ENCODE results near the gene MSH5.

The MSH5 gene

DNA sequence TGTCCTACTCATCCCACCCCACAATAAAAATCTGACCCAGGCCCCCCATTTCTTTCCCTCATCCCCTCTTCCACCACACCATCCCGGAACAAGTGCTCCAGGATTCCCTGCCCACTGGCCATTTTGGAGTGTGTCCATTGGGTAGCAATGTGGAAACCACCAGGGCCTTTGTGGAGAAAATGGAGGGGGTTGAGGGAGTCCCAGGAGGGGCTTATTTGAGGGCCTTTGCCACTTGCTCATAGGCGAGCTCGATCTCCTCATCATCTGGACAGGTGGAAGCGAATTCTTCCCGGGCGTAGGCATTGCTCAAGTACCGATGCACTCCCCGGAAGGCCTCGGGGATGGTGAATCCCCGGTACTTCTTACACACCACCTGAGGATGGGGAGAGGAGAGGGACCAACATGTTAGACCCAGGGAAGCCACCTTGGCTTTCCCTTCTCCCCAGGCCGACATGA lies 9.1 kb upstream of the MSH5 start:
- DNase-seq: no peak

DNA sequence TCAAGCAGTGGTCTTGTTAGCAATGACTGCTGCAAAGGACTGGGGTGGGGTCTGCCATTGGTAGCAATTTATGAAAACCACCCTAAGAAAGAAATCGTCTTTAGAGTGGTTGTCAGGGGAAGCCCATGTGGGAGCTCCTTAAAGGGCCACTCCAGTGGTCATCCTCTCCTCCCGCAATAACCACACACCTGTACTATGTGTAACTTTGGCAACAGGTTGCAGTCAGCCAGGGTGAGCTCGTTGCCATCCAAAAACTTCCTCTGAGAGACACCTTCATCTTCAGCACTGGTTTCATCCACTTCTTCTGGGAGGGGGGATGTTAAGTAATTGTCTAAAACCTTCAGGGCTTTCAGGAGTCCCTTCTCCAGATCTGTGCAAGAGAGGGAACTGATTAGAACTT lies 7.8 kb upstream of the MSH5 start:
- DNase-seq: no peak

DNA sequence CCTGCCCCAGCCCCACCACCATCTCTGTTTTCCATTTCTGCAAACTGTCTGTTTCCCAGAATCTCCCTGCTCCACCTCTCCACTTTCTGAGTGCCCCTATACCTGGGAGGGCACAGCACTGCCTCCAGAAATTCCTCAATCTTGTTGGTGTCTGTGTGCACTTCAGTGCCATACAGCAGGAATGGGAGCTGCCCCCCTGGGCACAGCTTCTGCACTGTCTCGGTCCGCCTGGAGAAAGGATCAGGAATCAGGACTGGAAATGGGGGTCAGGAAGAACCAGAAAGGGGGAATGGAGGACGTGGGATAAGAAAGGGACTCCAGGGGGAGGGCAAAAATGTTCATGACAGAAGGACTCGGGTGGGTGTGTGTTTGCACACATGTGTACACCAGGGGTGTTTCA lies 6.1 kb upstream of the MSH5 start:
- DNase-seq: no peak

DNA sequence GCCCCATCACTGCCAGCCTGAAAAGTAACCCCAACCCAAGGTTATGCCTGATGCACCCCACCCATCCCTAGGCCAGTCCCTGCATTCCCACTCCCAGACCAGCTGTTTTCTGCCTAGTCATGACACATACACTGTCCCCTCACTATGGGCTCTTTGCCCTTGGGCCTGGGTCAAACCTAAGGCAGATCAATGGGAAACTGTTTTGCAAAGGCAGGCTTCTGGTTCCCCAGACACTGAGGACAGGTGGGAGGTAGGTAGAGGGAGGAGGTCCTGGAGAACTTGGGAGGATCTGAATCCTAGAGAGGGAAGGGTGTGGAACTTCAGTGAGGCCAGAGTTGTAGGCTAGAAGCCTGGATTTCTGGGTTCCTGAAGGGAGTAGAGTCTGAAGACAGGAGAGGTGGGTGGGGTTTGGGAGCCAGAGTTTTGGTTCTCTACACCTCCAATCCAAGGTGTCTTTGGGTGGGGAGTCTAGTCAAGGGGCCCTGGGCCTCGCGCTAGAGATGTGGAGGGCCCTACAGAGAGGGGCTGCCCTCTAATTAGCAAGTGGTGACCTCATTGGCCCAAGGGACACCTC lies 5.5 kb upstream of the MSH5 start:
- DNase-seq: no peak

DNA sequence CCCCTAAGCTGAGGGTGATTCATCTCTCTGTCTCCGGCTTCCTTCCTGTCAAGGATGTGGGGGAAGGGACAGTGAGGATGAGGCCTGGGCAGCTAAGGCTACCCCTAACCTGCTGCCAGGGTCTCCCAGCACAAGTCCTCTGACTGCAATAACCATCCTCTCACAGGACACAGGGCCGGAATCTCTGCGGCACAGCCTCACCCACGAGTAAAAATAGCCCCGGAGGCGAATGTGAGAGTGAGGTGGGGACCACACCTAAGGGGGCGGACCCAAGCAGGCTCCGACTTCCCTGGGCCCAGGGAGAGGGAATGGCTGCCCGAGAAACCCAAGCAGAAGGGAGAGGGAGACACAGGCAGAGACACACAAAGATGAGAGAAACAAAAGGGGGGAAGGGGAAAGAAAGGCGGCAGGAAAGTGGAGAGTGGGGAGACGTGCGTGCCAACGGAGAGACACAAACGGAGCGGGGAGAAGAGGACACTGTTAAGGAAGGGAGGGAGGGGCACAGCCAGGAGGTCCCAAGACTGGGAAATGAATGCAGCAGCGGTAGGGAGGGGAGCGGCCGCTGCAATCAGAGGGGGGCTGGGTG lies 4.9 kb upstream of the MSH5 start:
- DNase-seq: peak; percentile 71 to 77

DNA sequence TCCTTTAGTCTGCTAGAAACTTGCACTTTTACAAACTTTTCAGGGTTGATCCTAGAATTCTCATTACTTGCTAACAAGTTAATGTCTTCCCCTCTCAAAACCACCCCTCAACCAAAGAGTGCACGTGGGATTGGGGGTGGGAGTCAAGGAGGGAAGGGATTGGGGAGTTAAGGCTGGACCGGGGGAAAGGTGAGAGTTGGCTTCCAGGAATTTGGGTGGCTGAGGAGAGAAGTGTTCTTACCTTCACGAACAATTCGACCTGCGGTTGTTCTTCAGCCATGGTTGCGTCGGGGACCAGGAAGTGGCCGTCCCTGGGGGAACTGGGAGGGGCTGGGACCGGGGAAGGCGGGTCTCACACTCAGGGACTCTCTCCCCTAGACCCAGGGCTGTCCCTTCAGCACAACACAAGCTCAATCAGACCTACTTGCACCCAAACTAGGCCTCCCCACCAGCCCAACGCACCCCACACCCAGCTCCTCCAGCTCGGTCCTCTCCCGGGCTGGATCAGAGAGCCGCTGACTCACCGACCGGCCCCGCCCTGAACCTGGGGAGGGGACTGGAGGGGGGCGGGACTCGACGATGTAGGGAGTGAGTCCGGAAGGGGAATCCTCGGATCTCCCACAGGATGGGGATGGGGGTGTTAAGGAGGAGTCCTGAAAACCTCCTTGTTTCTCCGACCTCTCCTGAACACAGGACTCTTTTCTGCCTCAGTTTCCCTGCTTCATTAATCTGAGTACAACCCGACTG lies 3.6 kb upstream of the MSH5 start, which contains the start of gene CLIC1:
CLIC1 (minus strand) TSS at position 510 of the 747 bp plus-strand sequence; CDS start at position 280, 230 bp downstream.
- DNase-seq: peak; percentile 90

DNA sequence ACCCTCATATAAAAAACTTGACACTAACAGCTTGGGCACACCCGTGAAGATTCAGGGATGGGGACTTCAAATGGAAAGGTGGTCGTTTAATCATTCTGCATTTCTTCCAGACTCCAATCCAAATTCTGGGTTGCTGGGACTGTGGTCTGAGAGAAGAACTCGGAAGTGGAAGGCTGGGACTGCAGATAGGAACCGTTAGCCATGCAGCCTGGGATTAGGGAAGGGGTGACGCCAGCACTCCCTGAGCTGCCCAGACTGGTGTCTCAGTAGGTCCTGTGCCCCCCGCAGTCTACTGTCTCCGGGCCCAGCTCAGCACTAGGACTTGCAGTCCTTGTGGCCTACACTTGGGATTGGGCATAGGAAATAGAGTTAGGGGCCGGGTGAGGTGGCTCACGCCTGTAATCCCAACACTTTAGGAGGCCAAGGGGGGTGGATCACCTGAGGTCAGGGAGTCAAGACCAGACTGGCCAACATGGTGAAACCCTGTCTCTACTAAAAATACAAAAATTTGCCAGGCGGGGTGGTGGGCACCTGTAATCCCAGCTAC lies 3.0 kb upstream of the MSH5 start:
- DNase-seq: no peak

DNA sequence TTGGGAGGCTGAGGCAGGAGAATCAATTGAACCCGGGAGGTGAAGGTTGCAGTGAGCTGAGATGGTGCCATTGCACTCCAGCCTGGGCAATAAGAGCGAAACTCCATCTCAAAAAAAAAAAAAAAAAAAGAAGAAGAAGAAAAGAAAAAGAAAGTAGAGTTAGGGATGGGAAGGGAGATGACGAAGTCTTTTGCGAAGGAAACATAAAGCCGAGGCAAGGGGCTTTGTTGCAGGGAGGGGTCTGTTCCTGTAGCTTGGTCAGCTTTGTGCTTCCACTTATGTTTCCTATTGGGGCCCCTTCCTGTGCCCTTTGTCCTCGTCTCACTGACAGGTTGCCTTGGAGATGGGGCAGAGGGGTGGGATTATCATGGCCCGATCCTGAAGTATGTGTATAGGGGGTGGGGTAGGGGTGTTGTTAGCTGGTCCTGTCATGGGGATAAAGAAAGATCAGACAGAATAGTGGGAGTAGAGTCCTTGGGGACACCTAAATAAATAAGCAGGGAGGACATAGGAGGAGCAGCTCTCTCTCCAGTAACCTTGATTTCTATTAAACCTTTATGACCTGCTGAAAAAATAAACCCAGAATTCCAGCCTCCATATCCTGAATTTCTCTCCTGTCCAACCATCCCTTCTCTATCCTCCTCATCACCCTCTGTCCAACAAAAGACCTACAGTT lies 2.4 kb upstream of the MSH5 start:
- no peak for DNase-seq

DNA sequence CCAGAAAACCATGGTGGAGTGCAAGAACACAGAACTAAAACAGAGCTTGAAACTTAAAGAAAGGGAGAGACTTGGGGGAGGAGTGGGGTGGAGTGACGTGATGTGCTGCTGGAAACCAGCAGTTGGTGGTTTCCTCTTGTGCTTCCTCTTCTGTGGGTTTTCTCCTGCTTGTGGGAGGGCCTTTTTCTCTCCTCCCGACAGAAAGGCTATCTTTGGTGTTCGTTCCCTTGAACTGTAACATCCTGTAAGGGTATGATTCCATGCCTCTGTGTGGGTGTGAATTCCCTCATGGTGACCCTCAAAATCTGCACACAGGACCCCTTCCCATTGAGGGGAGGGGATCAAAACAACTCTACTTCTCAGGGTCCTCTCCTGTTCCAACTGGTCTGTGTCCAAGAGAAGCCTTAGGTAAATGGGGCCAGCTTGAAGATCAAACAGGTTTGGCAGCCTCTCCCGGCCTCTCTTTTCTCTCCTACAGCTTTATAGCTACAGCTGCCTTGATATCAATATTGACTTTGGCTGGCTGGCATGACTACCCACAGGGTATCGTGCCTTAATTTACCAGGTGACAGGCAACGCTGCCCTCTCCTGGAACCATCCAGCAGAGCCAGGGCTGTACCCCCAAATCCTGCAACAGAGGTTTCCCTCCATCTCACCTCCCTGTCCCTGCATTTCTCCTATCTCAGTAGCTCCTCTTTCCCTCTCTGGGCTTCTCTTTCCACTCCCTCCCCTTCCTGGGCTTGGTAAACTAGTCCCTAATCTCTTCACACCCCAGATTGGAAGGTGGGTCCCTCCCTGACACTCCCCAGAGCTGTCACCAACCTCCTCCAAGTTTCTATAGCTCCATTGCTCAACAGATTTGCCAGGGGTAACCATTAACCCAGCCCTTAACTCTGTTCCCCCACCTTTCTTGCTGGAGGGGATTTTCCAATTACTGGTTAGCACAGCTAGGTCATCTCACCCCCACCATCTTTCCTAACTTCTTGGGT lies 1.5 kb upstream of the MSH5 start:
- peak; percentile 60 to 66 for DNase-seq

DNA sequence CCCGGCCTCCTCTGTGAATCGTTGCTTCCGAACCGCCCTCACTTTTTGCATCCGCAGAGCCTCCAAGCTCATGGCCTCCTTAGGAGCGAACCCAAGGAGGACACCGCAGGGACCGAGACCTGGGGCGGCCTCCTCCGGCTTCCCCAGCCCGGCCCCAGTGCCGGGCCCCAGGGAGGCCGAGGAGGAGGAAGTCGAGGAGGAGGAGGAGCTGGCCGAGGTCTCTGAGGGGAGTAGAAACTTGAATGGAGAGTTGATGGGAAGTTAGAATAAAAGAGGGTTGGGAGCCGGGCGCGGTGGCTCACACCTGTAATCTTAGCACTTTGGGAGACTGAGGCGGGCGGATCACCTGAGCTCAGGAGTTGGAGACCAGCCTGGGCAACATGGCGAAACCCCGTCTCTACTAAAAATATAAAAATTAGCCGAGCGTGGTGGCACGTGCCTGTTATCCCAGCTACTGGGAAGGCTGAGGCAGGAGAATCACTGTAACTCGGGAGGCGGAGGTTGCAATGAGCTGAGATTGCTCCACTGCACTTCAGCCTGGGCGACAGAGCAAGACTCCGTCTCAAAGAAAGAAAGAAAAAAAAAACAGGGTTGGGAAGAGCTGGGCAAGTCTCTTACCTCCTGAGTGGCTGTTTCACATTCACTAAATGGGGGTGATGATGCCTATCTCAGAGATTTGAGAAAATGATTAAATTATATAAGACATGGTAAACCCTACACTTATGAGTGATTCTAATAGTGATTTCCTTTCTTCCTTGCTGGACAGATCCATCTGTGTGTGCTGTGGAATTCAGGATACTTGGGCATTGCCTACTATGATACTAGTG lies 805 bp downstream of the MSH5 start:
- peak in 1 of 2 experiments; percentile 35 for DNase-seq

DNA sequence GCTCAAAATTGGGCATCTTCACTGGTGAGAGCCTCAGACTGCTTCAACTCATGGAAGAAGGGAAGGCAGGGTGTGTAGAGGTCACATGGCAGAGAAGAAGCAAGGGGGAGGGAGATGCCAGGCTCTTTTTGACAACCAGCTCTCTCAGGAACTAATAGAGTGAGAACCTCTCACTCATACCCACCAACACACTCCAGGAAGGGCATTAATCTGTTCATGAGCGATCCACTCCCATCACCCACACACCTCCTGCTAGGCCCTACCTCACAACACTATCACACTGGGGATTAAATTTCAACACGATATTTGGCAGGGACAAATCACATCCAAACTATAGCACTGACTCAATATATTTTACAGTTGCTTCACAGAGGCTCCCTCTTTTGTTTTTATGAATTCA lies 2.0 kb downstream of the MSH5 start:
- DNase-seq: no peak

DNA sequence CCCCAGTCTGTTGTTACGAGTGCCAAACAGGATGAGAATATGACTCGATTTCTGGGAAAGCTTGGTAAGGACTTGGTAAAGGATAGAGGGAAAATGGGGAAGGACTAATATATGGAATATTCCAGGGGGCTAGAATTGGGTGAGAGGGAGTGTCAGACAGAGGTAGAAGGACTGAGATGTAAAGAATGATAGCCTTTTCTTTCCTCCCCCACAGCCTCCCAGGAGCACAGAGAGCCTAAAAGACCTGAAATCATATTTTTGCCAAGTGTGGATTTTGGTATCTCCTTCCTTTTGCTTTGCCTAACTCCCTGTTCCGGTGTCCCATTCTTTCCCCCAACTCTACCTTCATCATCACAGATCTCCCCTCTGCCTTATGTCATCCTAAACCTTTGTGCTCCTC lies 3.1 kb downstream of the MSH5 start:
- no peak for DNase-seq

DNA sequence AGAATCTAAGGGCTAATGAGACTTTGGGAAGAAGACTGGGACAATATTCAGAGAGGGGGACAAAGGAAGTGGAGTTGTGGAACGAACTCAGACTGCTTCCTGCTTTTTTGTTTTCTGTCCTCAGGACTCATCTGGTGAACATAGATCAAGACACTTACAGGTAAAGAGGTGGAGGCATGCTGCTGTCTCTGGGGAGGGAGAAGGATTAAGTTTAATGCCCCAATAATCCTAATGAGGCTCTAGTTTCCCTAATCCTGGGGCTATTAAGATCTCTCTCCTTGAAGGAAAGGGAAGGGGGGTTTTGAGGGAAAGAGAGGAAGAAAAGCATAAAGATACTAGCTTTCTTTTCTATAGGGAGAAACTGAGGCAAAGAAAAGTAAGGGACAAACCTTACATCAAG lies 4.6 kb downstream of the MSH5 start:
- DNase-seq: no peak

DNA sequence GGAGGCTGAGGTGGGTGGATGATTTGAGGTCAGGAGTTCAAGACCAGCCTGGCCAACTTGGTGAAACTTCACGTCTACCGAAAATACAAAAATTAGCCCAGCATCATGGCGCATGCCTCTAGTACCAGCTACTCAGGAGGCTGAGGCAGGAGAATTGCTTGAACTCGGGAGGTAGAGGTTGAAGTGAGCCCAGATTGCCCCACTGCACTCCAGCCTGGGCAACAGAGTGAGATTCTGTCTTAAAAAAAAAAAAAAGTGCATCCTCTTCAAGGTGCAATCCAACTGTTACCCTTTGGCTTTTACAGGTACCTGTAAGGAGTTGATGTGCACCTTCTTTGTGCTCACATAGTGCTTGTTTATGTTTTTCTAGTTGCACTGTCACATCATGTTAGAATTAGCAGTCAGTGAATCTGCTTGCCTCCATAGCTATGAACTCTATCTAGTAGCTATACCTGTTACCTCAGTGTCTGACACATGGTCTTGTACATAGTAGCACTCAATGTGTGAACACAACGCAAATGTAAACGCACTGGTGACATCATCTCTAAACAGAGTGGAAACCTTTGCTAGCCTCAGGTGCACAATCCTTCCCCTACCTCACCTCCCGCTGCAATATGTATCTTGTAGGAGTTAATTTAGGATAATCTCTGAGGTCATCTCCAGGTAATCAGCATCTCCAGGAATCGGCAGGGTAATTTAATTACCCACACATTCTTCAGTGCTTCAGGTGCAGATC lies 9.7 kb downstream of the MSH5 start:
- no peak for DNase-seq

DNA sequence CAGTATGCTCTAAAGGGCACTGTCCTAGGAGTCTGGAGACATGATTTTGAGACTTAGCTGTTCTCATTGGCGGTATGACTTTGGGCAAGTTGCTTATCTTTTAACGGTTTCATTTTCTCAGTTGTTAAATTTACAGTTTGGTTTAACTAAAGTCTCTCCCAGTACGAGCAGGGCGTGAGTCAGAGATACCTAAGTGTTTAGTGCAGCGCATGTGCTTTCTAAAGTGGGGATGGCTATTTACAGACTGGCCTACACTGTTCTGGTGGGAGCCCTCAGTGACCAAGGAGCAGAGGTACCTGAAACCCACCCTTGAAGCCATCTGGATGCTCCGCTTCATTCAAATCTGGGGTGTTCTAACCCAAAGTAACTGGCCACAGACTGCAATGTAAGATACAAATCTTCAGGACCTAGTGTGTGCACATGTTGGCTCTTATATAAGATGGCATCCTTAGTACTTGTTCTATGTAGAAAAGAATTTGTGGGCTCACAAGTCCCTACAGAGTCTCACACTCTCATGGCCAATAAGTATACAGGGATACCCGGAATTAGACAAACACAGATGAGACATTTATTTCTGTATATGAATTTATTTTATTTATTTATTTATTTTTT lies 10.7 kb downstream of the MSH5 start:
- DNase-seq: no peak

DNA sequence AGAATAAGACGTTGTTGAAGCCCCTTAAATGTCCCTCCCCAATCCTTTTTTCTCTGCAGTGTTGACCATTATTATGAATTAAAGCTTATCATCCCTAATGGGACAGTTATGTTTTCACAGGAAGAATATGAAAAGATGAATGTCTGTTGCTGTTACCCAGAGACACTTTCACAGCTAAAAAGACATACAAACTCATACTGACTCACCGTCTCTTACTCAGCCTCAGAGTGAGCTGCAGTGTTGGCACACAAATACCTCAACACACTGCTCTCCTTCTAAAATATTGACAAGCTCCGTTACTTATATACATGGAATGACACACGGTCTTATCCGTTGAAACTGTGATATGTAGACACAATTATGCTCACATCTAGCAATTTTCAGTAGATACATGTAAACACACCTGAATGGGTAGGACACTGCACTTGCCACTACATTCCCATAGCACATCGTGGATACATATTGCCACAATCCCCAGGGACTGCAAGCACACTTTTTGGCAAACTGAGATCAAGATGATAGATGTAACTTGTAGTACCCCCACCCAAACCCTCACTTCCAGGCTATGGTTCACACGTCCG lies 13.0 kb downstream of the MSH5 start:
- no peak for DNase-seq

DNA sequence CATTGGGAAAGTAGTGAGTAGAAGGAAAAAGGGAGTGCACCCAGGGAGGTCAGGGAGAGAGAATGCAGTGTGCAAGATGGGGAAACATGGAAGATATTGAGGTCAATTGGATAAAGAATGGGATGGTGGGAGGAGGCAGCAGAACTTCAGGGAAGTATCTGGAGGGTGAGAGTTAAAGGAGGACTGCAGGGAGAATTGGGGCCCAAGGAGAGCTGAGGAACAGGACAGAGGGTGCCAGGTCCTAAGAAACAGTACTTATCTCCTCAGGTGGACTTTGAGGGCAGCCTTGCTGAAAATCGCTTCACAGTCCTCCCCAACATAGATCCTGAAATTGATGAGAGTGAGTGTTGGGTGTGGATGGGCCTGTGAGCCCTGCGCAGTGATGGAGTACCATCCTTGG lies 18.5 kb downstream of the MSH5 start:
- no peak for DNase-seq

DNA sequence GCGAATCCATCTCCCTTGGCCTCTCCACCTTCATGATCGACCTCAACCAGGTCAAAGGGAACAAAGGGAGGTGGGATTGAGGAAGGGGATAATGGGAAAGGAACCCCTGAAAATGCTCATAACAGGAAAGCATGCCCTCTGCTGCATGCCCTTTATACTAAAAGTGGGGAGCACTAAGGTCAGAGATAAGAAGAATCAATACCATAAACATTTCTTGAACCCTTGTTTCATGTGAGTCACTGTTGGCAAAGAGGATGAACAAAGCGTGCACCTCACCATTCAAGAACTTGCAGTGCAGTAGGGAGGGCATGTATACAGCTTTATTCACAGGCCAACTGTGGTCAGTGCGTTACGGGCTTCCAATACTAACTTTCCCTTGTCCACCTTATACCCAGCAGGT lies 21.0 kb downstream of the MSH5 start:
- DNase-seq: no peak

DNA sequence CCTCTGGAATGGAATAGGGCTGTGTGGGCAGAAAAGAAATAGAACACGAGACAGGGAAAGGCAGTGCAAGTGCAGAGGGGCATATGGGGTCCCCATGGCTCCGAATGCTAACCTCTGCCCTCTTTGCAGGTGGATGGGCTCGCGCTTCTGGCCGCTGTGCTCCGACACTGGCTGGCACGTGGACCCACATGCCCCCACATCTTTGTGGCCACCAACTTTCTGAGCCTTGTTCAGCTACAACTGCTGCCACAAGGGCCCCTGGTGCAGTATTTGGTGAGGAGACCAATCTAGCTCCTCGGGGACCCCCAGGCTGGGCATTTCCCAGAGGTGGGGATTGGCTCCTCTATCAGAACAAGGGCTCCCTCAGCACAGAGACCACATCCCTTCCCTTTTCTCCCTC lies 21.5 kb downstream of the MSH5 start:
- DNase-seq: no peak

DNA sequence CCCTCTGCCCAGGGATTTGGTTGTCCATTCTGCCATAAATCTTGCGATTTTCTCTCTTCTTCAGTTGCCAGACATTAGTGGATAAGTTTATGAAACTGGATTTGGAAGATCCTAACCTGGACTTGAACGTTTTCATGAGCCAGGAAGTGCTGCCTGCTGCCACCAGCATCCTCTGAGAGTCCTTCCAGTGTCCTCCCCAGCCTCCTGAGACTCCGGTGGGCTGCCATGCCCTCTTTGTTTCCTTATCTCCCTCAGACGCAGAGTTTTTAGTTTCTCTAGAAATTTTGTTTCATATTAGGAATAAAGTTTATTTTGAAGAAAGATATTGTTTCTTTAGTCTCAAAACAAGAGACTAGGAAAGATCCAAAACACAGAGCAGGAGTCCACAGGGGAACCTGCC lies 22.6 kb downstream of the MSH5 start, which contains the start of gene SAPCD1:
SAPCD1 (plus strand) TSS at position 301 of the 400 bp plus-strand sequence. CDS start 399 bp downstream, outside the sequence.
- DNase-seq: no peak

Data from activated T-cell treated with anti-CD3 and anti-CD28 coated beads, Interleukin-2, amount 50 U/mL, for 48 hours (primary cell).